H1 (cell line): ENCODE measurements around the gene UBE2D2. TPM values are rescaled to one million over a fixed set of nuclear protein-coding genes. Genes with fewer than 3 reads are reported as not detected.

ENCODE experiments used
- CTCF ChIA-PET: fragments of 300-600 bp; sonication (Branson Sonifier 250); formaldehyde crosslinking; loops from one replicate; lab custom pipeline; 2021; ENCODE audit not compliant: partially characterized antibody; lab: Charles Lee
- POLR2A ChIA-PET: fragments of 300-600 bp; sonication (Branson Sonifier 250); formaldehyde crosslinking; loops from one replicate; lab custom pipeline; 2021; ENCODE audit warnings: inconsistent platforms; ENCODE audit not compliant: partially characterized antibody; lab: Charles Lee
- DNase-seq, 2 experiments: peaks; one replicate each; pipeline versions ENCODE4 v3.0.0 to v3.0.0-alpha.2; 2010 to 2022; ENCODE audit warnings: low spot score in 2 of 2, low read depth in 1 of 2, mixed read lengths in 1 of 2
- FAIRE-seq: peaks from 2 replicates; lab custom pipeline; 2011; peaks lifted over from hg19 to GRCh38; lab: Jason Lieb, UNC
- H2AFZ ChIP-seq: 2 replicates; pipeline ENCODE4 v1.8.1; 2012; ENCODE audit warnings: low read length, inconsistent platforms
- H2AK5ac ChIP-seq: 2 replicates; pipeline ENCODE4 v1.6.1; 2013; ENCODE audit warnings: low read depth, low read length
- H2BK120ac ChIP-seq: replicated peaks from 2 replicates; pipeline ENCODE3; 2013; ENCODE audit warnings: low read depth, low read length, inconsistent platforms
- H2BK12ac ChIP-seq: 2 replicates; pipeline ENCODE4 v1.6.1; 2013; ENCODE audit warnings: low read depth, low read length
- H2BK15ac ChIP-seq: 2 replicates; pipeline ENCODE4 v1.6.1; 2013; ENCODE audit warnings: low read length
- H2BK20ac ChIP-seq: 2 replicates; pipeline ENCODE4 v1.6.1; 2013; ENCODE audit warnings: low read length
- H2BK5ac ChIP-seq: 2 replicates; pipeline ENCODE4 v1.6.1; 2013; ENCODE audit warnings: low read depth, low read length
- H3K14ac ChIP-seq: 2 replicates; pipeline ENCODE4 v1.6.1; 2013; ENCODE audit warnings: inconsistent platforms; ENCODE audit not compliant: insufficient read length
- H3K18ac ChIP-seq: 2 replicates; pipeline ENCODE4 v1.6.1; 2013; ENCODE audit warnings: low read length; ENCODE audit errors: extremely low read depth
- H3K23ac ChIP-seq: 2 replicates; pipeline ENCODE4 v1.6.1; 2013; ENCODE audit warnings: inconsistent platforms; ENCODE audit not compliant: insufficient read length
- H3K23me2 ChIP-seq: 2 replicates; pipeline ENCODE4 v1.6.1; 2013; ENCODE audit warnings: low read depth, low read length
- H3K27ac ChIP-seq: 2 replicates; pipeline ENCODE4 v1.6.1; 2011; ENCODE audit warnings: low read depth, low read length, inconsistent platforms
- H3K27me3 ChIP-seq, 4 experiments: replicated peaks in 1 of 4; 1 replicate in 1 of 4; 2 replicates in 3 of 4; pipeline versions ENCODE4 v1.6.1 to v1.8.1; 2011 to 2013; ENCODE audit warnings: low read length in 3 of 4, mild to moderate bottlenecking in 3 of 4, inconsistent platforms in 2 of 4, mixed read lengths in 2 of 4, moderate library complexity in 1 of 4; ENCODE audit not compliant: control insufficient read depth in 3 of 4, insufficient read depth in 3 of 4; ENCODE audit errors: extremely low read depth in 1 of 4
- H3K36me3 ChIP-seq, 4 experiments: 2 replicates each; pipeline versions ENCODE4 v1.6.1 to v1.8.1; 2011 to 2013; ENCODE audit warnings: mild to moderate bottlenecking in 4 of 4, low read length in 3 of 4, moderate library complexity in 2 of 4, control low read depth in 1 of 4, inconsistent platforms in 1 of 4; ENCODE audit not compliant: insufficient read depth in 4 of 4, control insufficient read depth in 2 of 4
- H3K4ac ChIP-seq: replicated peaks from 2 replicates; pipeline ENCODE3; 2013; ENCODE audit warnings: low read length, low read depth, mixed read lengths, inconsistent platforms; ENCODE audit not compliant: insufficient read length
- H3K4me1 ChIP-seq, 4 experiments: replicated peaks in 1 of 4; 1 replicate in 1 of 4; 2 replicates in 3 of 4; pipeline versions ENCODE4 v1.6.1 to v1.8.1; 2011 to 2013; ENCODE audit warnings: low read length in 3 of 4, inconsistent platforms in 2 of 4, mixed read lengths in 1 of 4; ENCODE audit not compliant: insufficient read depth in 4 of 4, control insufficient read depth in 3 of 4
- H3K4me2 ChIP-seq, 2 experiments: 2 replicates each; pipeline versions ENCODE4 v1.6.1 to v1.8.1; 2011 to 2013; ENCODE audit warnings: low read depth in 2 of 2, low read length in 2 of 2, control low read depth in 1 of 2, inconsistent platforms in 1 of 2, mild to moderate bottlenecking in 1 of 2; ENCODE audit not compliant: insufficient read depth in 1 of 2
- H3K4me3 ChIP-seq, 4 experiments: fragments of 200-600, 300-600 bp in 1 of 4; sonication (generic), shearing (Covaris generic), sonication (Bioruptor Twin) in 1 of 4; 2 replicates each; pipeline versions ENCODE4 v1.5.1 to v1.8.1; 2011 to 2016; ENCODE audit warnings: low read length in 4 of 4, low read depth in 3 of 4, control low read depth in 2 of 4, inconsistent platforms in 2 of 4, mild to moderate bottlenecking in 2 of 4, mixed read lengths in 1 of 4, moderate library complexity in 1 of 4; ENCODE audit not compliant: insufficient read depth in 2 of 4; ENCODE audit errors: extremely low read depth in 1 of 4
- H3K56ac ChIP-seq: replicated peaks from 2 replicates; pipeline ENCODE3; 2013; ENCODE audit warnings: low read depth, mild to moderate bottlenecking, mixed read lengths, low read length, inconsistent platforms; ENCODE audit not compliant: insufficient read length
- H3K79me1 ChIP-seq: 2 replicates; pipeline ENCODE4 v1.6.1; 2013; ENCODE audit warnings: low read depth, low read length, control low read depth
- H3K79me2 ChIP-seq, 2 experiments: 2 replicates each; pipeline versions ENCODE4 v1.6.1 to v1.8.1; 2012 to 2013; ENCODE audit warnings: low read length in 2 of 2, mild to moderate bottlenecking in 2 of 2, inconsistent platforms in 1 of 2; ENCODE audit not compliant: insufficient read depth in 2 of 2, control insufficient read depth in 1 of 2
- H3K9ac ChIP-seq, 4 experiments: replicated peaks in 1 of 4; 1 replicate in 1 of 4; 2 replicates in 3 of 4; pipeline versions ENCODE4 v1.6.1 to v1.8.1; 2011 to 2013; ENCODE audit warnings: low read depth in 3 of 4, low read length in 3 of 4, control low read depth in 2 of 4, mild to moderate bottlenecking in 2 of 4, moderate library complexity in 2 of 4, inconsistent platforms in 1 of 4; ENCODE audit errors: extremely low read depth in 1 of 4
- H3K9me3 ChIP-seq, 2 experiments: 2 replicates each; pipeline versions ENCODE4 v1.6.1 to v1.8.1; 2012 to 2013; ENCODE audit warnings: mild to moderate bottlenecking in 2 of 2, moderate library complexity in 2 of 2, control low read depth in 1 of 2, inconsistent platforms in 1 of 2, low read depth in 1 of 2, low read length in 1 of 2, mixed read lengths in 1 of 2; ENCODE audit not compliant: insufficient read depth in 2 of 2
- H4K20me1 ChIP-seq, 2 experiments: replicated peaks in 1 of 2; 2 replicates each; pipeline versions ENCODE3 to v1.8.1; 2011 to 2013; ENCODE audit warnings: inconsistent platforms in 2 of 2, low read length in 2 of 2, mild to moderate bottlenecking in 1 of 2; ENCODE audit not compliant: insufficient read depth in 2 of 2, control insufficient read depth in 1 of 2
- H4K5ac ChIP-seq: 2 replicates; pipeline ENCODE4 v1.6.1; 2013; ENCODE audit warnings: low read length, low read depth, mixed read lengths, inconsistent platforms; ENCODE audit not compliant: insufficient read length
- H4K8ac ChIP-seq: 2 replicates; pipeline ENCODE4 v1.8.0; 2013; ENCODE audit warnings: mild to moderate bottlenecking, moderate library complexity, low read length, inconsistent platforms; ENCODE audit not compliant: insufficient read depth; ENCODE audit errors: extremely low read depth
- H4K91ac ChIP-seq: replicated peaks from 2 replicates; pipeline ENCODE3; 2013; ENCODE audit warnings: low read length, mixed read lengths, inconsistent platforms; ENCODE audit not compliant: insufficient read length
- BCL11A ChIP-seq, 2 experiments: IDR thresholded peaks; one replicate each; pipeline ENCODE4 v1.6.1; 2011; ENCODE audit warnings: low read depth in 2 of 2, low read length in 2 of 2, mild to moderate bottlenecking in 2 of 2
- EGR1 ChIP-seq: IDR thresholded peaks from 2 replicates; pipeline ENCODE4 v1.6.1; 2011; ENCODE audit warnings: low read depth, low read length, borderline replicate concordance
- EZH2 ChIP-seq: fragments of 200-600 bp; sonication (generic); IDR thresholded peaks from 2 replicates; pipeline ENCODE4 v1.7.1; 2012; ENCODE audit warnings: low read depth, mild to moderate bottlenecking, moderate library complexity, low read length, inconsistent platforms; ENCODE audit not compliant: severe bottlenecking
- GABPA ChIP-seq: IDR thresholded peaks from 2 replicates; pipeline ENCODE4 v1.6.1; 2011; ENCODE audit warnings: mild to moderate bottlenecking, low read length, moderate library complexity, borderline replicate concordance; ENCODE audit not compliant: insufficient read depth
- HDAC2 ChIP-seq, 2 experiments: fragments of 300-600 bp in 1 of 2; sonication (generic) in 1 of 2; IDR thresholded peaks; 2 replicates each; pipeline ENCODE4 v1.6.1; 2011 to 2012; ENCODE audit warnings: low read depth in 2 of 2, low read length in 2 of 2, mild to moderate bottlenecking in 2 of 2, moderate library complexity in 2 of 2, borderline replicate concordance in 1 of 2, inconsistent platforms in 1 of 2
- HDAC6 ChIP-seq: IDR thresholded peaks from one replicate; pipeline ENCODE4 v1.7.1; 2012; ENCODE audit warnings: low read depth, mild to moderate bottlenecking, inconsistent platforms, low read length, moderate library complexity
- KDM5A ChIP-seq: fragments of 200-600 bp; IDR thresholded peaks from 2 replicates; pipeline ENCODE4 v1.7.1; 2012; ENCODE audit warnings: mild to moderate bottlenecking, low read length, inconsistent platforms, mixed read lengths
- POLR2AphosphoS5 ChIP-seq: IDR thresholded peaks from 2 replicates; pipeline ENCODE4 v1.6.1; 2011; ENCODE audit warnings: low read depth, low read length
- SAP30 ChIP-seq: fragments of 300-600 bp; sonication (generic); IDR thresholded peaks from 2 replicates; pipeline ENCODE4 v1.7.1; 2012; ENCODE audit warnings: low read length, moderate library complexity, mild to moderate bottlenecking, inconsistent platforms; ENCODE audit not compliant: insufficient read depth, insufficient replicate concordance
- TCF12 ChIP-seq: IDR thresholded peaks from 2 replicates; pipeline ENCODE4 v1.6.1; 2011; ENCODE audit warnings: low read depth, mild to moderate bottlenecking, low read length
- WGBS, 2 experiments: shearing (Covaris generic) in 1 of 2; methylation state at CpG; one replicate each; pipeline versions ENCODE4 v1.1.6 to v1.1.7; 2013 to 2015; ENCODE audit warnings: low lambda C conversion rate in 2 of 2, mixed read lengths in 2 of 2, inconsistent platforms in 1 of 2, low coverage in 1 of 2, missing lambda C conversion rate in 1 of 2; ENCODE audit not compliant: insufficient replicate concordance in 2 of 2, insufficient coverage in 1 of 2, insufficient read length in 1 of 2; ENCODE audit errors: extremely low coverage in 1 of 2, missing lambda C conversion rate in 1 of 2; 5-methylcytosine and 5-hydroxymethylcytosine counted together
- polyA plus RNA-seq, 7 experiments: library from polyadenylated mRNA; depleted of rRNA in 3 of 7; stranded (reverse) in 5 of 7; unstranded in 2 of 7; fragments of >200 nt in 5 of 7; fragments of 200-250 nt in 2 of 7; gene quantifications; 1 replicate in 5 of 7; 2 replicates in 1 of 7; 4 replicates in 1 of 7; pipeline versions ENCODE4 v1.2.1 to v1.2.3, GENCODE V29; 2011 to 2013; ENCODE audit warnings: missing spikeins in 2 of 7, mixed read lengths in 2 of 7
- total RNA-seq: library from RNA; stranded (reverse); fragmentation: NEBNext Ultra II Directional; extraction: Animal tissue kit (Norgen Biotek cat#: 25700); gene quantifications from 2 replicates; pipeline ENCODE4 v1.2.1, GENCODE V29; 2021
- TF ChIP-seq, protein P1 (sequence below): IDR thresholded peaks from 2 replicates; pipeline ENCODE4 v1.6.1; 2011; ENCODE audit warnings: low read length, improper control_type of control experiment

UBE2D2 gene
- total and polyA plus RNA-seq, 2 of the 8 experiments (the other 6 are each of a cell fraction or from before 2014, with no cell fraction given): 66.9 to 203 TPM

DNA sequence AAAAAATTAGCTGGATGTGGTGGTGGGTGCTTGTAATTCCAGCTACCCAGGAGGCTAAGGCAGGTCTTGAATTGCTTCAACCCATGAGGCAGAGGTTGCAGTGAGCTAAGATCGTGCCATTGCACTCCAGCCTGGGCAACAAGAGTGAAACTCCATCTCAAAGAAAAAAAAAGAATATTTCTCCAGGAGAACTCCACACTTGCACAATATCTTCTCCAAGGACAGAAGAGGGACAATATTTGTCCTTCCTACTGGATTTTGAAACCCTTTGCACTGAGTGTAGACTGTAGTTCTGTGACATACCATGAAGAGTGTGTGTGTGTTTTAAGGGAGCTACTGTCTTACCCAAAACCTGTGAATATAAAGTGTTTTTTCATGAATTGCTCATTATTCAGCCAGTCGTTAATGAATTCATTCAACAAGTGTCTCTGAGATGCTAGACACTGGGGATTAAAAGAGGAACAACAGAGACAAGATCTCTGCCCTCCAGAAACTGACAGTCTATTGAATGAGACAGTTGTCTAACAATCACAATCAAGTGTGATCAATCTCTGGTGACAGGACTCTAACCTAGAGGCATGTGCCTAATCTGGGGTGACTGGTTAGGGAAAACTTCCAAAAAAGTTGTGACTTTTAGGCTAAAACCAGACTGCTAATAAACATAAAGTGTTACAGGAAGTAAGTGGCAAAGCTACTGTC is 9.8 kb upstream of the UBE2D2 start:
- Histone ChIP-seq H3K79me2 (no peaks in the 10 kb centered on the region), H3K9ac (no peak overlapping the region), H3K9me3 (peaks cover 8 to 10% of the 10 kb centered on the region in 2 experiments; a peak in 2 of 4 replicates), H2BK5ac (no peak overlapping the region), H4K8ac (no peak overlapping the region), H3K4ac (no peak overlapping the region), H3K23me2 (no peaks in the 10 kb centered on the region), H3K27ac (no peak overlapping the region), H3K56ac (no peak overlapping the region), H2BK20ac (no peak overlapping the region), H3K18ac (no peak overlapping the region), H2BK120ac (no peak overlapping the region), H2BK15ac (no peak overlapping the region), H4K5ac (no peak overlapping the region), H3K4me2 (no peak overlapping the region), H3K27me3 (no peaks in the 10 kb centered on the region), H3K4me1 (no peaks in the 10 kb centered on the region), H2AK5ac (no peak overlapping the region), H2AFZ (no peak overlapping the region), H4K20me1 (no peaks in the 10 kb centered on the region), H2BK12ac (no peak overlapping the region), H4K91ac (no peak overlapping the region), H3K36me3 (0 out of 8 replicates have a peak, but pooled peaks cover 0 to 3% (median 0%) of the 10 kb centered on the region in 4 experiments), H3K14ac (no peak overlapping the region), H3K4me3 (no peak overlapping the region), H3K23ac (no peak overlapping the region), H3K79me1 (no peaks in the 10 kb centered on the region)
- WGBS, 2 experiments: 82% methylated on average over 2 of the region's 2 CpGs; no CpG with 5 or more reads in 1 of the 2 experiments
- no peak for DNase-seq
- ChIA-PET POLR2A (interaction anchor here (1.0 kb wide), 1 partner anchor 32 kb away, joined by 3 read pairs; no protein-coding TSS in a partner anchor), CTCF (interaction anchor here (1.2 to 2.5 kb wide), 3 partner anchors 24 to 128 kb away, joined by 3 to 8 read pairs (median 5); no protein-coding TSS in a partner anchor)
- FAIRE-seq: no peak
- TF ChIP-seq KDM5A: no peak
- no peak for TF ChIP-seq HDAC2 (IDR thresholded peaks at IDR 0.05; ENCODE audit: borderline replicate concordance in 1 of 2, low read depth in 2 of 2, low read length in 2 of 2)
- no peak for TF ChIP-seq POLR2AphosphoS5
- no peak for TF ChIP-seq EZH2
- TF ChIP-seq GABPA: no peak
- no peak for TF ChIP-seq EGR1
- TF ChIP-seq, protein P1, sequence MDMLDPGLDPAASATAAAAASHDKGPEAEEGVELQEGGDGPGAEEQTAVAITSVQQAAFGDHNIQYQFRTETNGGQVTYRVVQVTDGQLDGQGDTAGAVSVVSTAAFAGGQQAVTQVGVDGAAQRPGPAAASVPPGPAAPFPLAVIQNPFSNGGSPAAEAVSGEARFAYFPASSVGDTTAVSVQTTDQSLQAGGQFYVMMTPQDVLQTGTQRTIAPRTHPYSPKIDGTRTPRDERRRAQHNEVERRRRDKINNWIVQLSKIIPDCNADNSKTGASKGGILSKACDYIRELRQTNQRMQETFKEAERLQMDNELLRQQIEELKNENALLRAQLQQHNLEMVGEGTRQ: no peak
- no peak for TF ChIP-seq TCF12
- TF ChIP-seq HDAC6: no peak
- TF ChIP-seq BCL11A (IDR thresholded peaks at IDR 0.05; ENCODE audit: low read depth in 2 of 2, low read length in 2 of 2): no peak
- TF ChIP-seq SAP30: no peak
